H1 (cell line): ENCODE results near the gene LHFPL3. TPM values are rescaled to one million over a fixed set of nuclear protein-coding genes. Genes with fewer than 3 reads are reported as not detected.

ENCODE experiments used
- CTCF ChIA-PET: fragments of 300-600 bp; sonication (Branson Sonifier 250); formaldehyde crosslinking; loops from one replicate; lab custom pipeline; 2021; ENCODE audit not compliant: partially characterized antibody; lab: Charles Lee
- POLR2A ChIA-PET: fragments of 300-600 bp; sonication (Branson Sonifier 250); formaldehyde crosslinking; loops from one replicate; lab custom pipeline; 2021; ENCODE audit warnings: inconsistent platforms; ENCODE audit not compliant: partially characterized antibody; lab: Charles Lee
- DNase-seq, 2 experiments: peaks; one replicate each; pipeline versions ENCODE4 v3.0.0 to v3.0.0-alpha.2; 2010 to 2022; ENCODE audit warnings: low spot score in 2 of 2, low read depth in 1 of 2, mixed read lengths in 1 of 2
- FAIRE-seq: peaks from 2 replicates; lab custom pipeline; 2011; peaks lifted over from hg19 to GRCh38; lab: Jason Lieb, UNC
- H2AFZ ChIP-seq: 2 replicates; pipeline ENCODE4 v1.8.1; 2012; ENCODE audit warnings: low read length, inconsistent platforms
- H2AK5ac ChIP-seq: 2 replicates; pipeline ENCODE4 v1.6.1; 2013; ENCODE audit warnings: low read depth, low read length
- H2BK120ac ChIP-seq: replicated peaks from 2 replicates; pipeline ENCODE3; 2013; ENCODE audit warnings: low read depth, low read length, inconsistent platforms
- H2BK12ac ChIP-seq: 2 replicates; pipeline ENCODE4 v1.6.1; 2013; ENCODE audit warnings: low read depth, low read length
- H2BK15ac ChIP-seq: 2 replicates; pipeline ENCODE4 v1.6.1; 2013; ENCODE audit warnings: low read length
- H2BK20ac ChIP-seq: 2 replicates; pipeline ENCODE4 v1.6.1; 2013; ENCODE audit warnings: low read length
- H2BK5ac ChIP-seq: 2 replicates; pipeline ENCODE4 v1.6.1; 2013; ENCODE audit warnings: low read depth, low read length
- H3K14ac ChIP-seq: 2 replicates; pipeline ENCODE4 v1.6.1; 2013; ENCODE audit warnings: inconsistent platforms; ENCODE audit not compliant: insufficient read length
- H3K18ac ChIP-seq: 2 replicates; pipeline ENCODE4 v1.6.1; 2013; ENCODE audit warnings: low read length; ENCODE audit errors: extremely low read depth
- H3K23ac ChIP-seq: 2 replicates; pipeline ENCODE4 v1.6.1; 2013; ENCODE audit warnings: inconsistent platforms; ENCODE audit not compliant: insufficient read length
- H3K23me2 ChIP-seq: 2 replicates; pipeline ENCODE4 v1.6.1; 2013; ENCODE audit warnings: low read depth, low read length
- H3K27ac ChIP-seq: 2 replicates; pipeline ENCODE4 v1.6.1; 2011; ENCODE audit warnings: low read depth, low read length, inconsistent platforms
- H3K27me3 ChIP-seq, 4 experiments: replicated peaks in 1 of 4; 1 replicate in 1 of 4; 2 replicates in 3 of 4; pipeline versions ENCODE4 v1.6.1 to v1.8.1; 2011 to 2013; ENCODE audit warnings: low read length in 3 of 4, mild to moderate bottlenecking in 3 of 4, inconsistent platforms in 2 of 4, mixed read lengths in 2 of 4, moderate library complexity in 1 of 4; ENCODE audit not compliant: control insufficient read depth in 3 of 4, insufficient read depth in 3 of 4; ENCODE audit errors: extremely low read depth in 1 of 4
- H3K36me3 ChIP-seq, 4 experiments: 2 replicates each; pipeline versions ENCODE4 v1.6.1 to v1.8.1; 2011 to 2013; ENCODE audit warnings: mild to moderate bottlenecking in 4 of 4, low read length in 3 of 4, moderate library complexity in 2 of 4, control low read depth in 1 of 4, inconsistent platforms in 1 of 4; ENCODE audit not compliant: insufficient read depth in 4 of 4, control insufficient read depth in 2 of 4
- H3K4ac ChIP-seq: replicated peaks from 2 replicates; pipeline ENCODE3; 2013; ENCODE audit warnings: low read length, low read depth, mixed read lengths, inconsistent platforms; ENCODE audit not compliant: insufficient read length
- H3K4me1 ChIP-seq, 4 experiments: replicated peaks in 1 of 4; 1 replicate in 1 of 4; 2 replicates in 3 of 4; pipeline versions ENCODE4 v1.6.1 to v1.8.1; 2011 to 2013; ENCODE audit warnings: low read length in 3 of 4, inconsistent platforms in 2 of 4, mixed read lengths in 1 of 4; ENCODE audit not compliant: insufficient read depth in 4 of 4, control insufficient read depth in 3 of 4
- H3K4me2 ChIP-seq, 2 experiments: 2 replicates each; pipeline versions ENCODE4 v1.6.1 to v1.8.1; 2011 to 2013; ENCODE audit warnings: low read depth in 2 of 2, low read length in 2 of 2, control low read depth in 1 of 2, inconsistent platforms in 1 of 2, mild to moderate bottlenecking in 1 of 2; ENCODE audit not compliant: insufficient read depth in 1 of 2
- H3K4me3 ChIP-seq, 4 experiments: fragments of 200-600, 300-600 bp in 1 of 4; sonication (generic), shearing (Covaris generic), sonication (Bioruptor Twin) in 1 of 4; 2 replicates each; pipeline versions ENCODE4 v1.5.1 to v1.8.1; 2011 to 2016; ENCODE audit warnings: low read length in 4 of 4, low read depth in 3 of 4, control low read depth in 2 of 4, inconsistent platforms in 2 of 4, mild to moderate bottlenecking in 2 of 4, mixed read lengths in 1 of 4, moderate library complexity in 1 of 4; ENCODE audit not compliant: insufficient read depth in 2 of 4; ENCODE audit errors: extremely low read depth in 1 of 4
- H3K56ac ChIP-seq: replicated peaks from 2 replicates; pipeline ENCODE3; 2013; ENCODE audit warnings: low read depth, mild to moderate bottlenecking, mixed read lengths, low read length, inconsistent platforms; ENCODE audit not compliant: insufficient read length
- H3K79me1 ChIP-seq: 2 replicates; pipeline ENCODE4 v1.6.1; 2013; ENCODE audit warnings: low read depth, low read length, control low read depth
- H3K79me2 ChIP-seq, 2 experiments: 2 replicates each; pipeline versions ENCODE4 v1.6.1 to v1.8.1; 2012 to 2013; ENCODE audit warnings: low read length in 2 of 2, mild to moderate bottlenecking in 2 of 2, inconsistent platforms in 1 of 2; ENCODE audit not compliant: insufficient read depth in 2 of 2, control insufficient read depth in 1 of 2
- H3K9ac ChIP-seq, 4 experiments: replicated peaks in 1 of 4; 1 replicate in 1 of 4; 2 replicates in 3 of 4; pipeline versions ENCODE4 v1.6.1 to v1.8.1; 2011 to 2013; ENCODE audit warnings: low read depth in 3 of 4, low read length in 3 of 4, control low read depth in 2 of 4, mild to moderate bottlenecking in 2 of 4, moderate library complexity in 2 of 4, inconsistent platforms in 1 of 4; ENCODE audit errors: extremely low read depth in 1 of 4
- H3K9me3 ChIP-seq, 2 experiments: 2 replicates each; pipeline versions ENCODE4 v1.6.1 to v1.8.1; 2012 to 2013; ENCODE audit warnings: mild to moderate bottlenecking in 2 of 2, moderate library complexity in 2 of 2, control low read depth in 1 of 2, inconsistent platforms in 1 of 2, low read depth in 1 of 2, low read length in 1 of 2, mixed read lengths in 1 of 2; ENCODE audit not compliant: insufficient read depth in 2 of 2
- H4K20me1 ChIP-seq, 2 experiments: replicated peaks in 1 of 2; 2 replicates each; pipeline versions ENCODE3 to v1.8.1; 2011 to 2013; ENCODE audit warnings: inconsistent platforms in 2 of 2, low read length in 2 of 2, mild to moderate bottlenecking in 1 of 2; ENCODE audit not compliant: insufficient read depth in 2 of 2, control insufficient read depth in 1 of 2
- H4K5ac ChIP-seq: 2 replicates; pipeline ENCODE4 v1.6.1; 2013; ENCODE audit warnings: low read length, low read depth, mixed read lengths, inconsistent platforms; ENCODE audit not compliant: insufficient read length
- H4K8ac ChIP-seq: 2 replicates; pipeline ENCODE4 v1.8.0; 2013; ENCODE audit warnings: mild to moderate bottlenecking, moderate library complexity, low read length, inconsistent platforms; ENCODE audit not compliant: insufficient read depth; ENCODE audit errors: extremely low read depth
- H4K91ac ChIP-seq: replicated peaks from 2 replicates; pipeline ENCODE3; 2013; ENCODE audit warnings: low read length, mixed read lengths, inconsistent platforms; ENCODE audit not compliant: insufficient read length
- ATF2 ChIP-seq: IDR thresholded peaks from 2 replicates; pipeline ENCODE4 v1.6.1; 2012; ENCODE audit warnings: low read length, inconsistent platforms
- CBX5 ChIP-seq: fragments of 300-800, 300-1000 bp; sonication (generic); IDR thresholded peaks from 2 replicates; pipeline ENCODE4 v1.7.1; 2016; ENCODE audit warnings: antibody characterized with exemption, low read length, low read depth
- CHD2 ChIP-seq: IDR thresholded peaks from 2 replicates; pipeline ENCODE4 v1.6.1; 2012; ENCODE audit warnings: low read length, improper control_type of control experiment
- CREB1 ChIP-seq: IDR thresholded peaks from 2 replicates; pipeline ENCODE4 v1.6.1; 2012; ENCODE audit warnings: inconsistent platforms
- EP300 ChIP-seq, 2 experiments: IDR thresholded peaks; 1 replicate in 1 of 2; 2 replicates in 1 of 2; pipeline ENCODE4 v1.6.1; 2011 to 2012; ENCODE audit warnings: low read depth in 2 of 2, low read length in 2 of 2, mild to moderate bottlenecking in 2 of 2, borderline replicate concordance in 1 of 2, inconsistent platforms in 1 of 2, moderate library complexity in 1 of 2
- GABPA ChIP-seq: IDR thresholded peaks from 2 replicates; pipeline ENCODE4 v1.6.1; 2011; ENCODE audit warnings: mild to moderate bottlenecking, low read length, moderate library complexity, borderline replicate concordance; ENCODE audit not compliant: insufficient read depth
- JUN ChIP-seq: IDR thresholded peaks from 2 replicates; pipeline ENCODE4 v1.6.1; 2011; ENCODE audit warnings: low read depth, mild to moderate bottlenecking, improper control_type of control experiment, low read length
- KDM5A ChIP-seq: fragments of 200-600 bp; IDR thresholded peaks from 2 replicates; pipeline ENCODE4 v1.7.1; 2012; ENCODE audit warnings: mild to moderate bottlenecking, low read length, inconsistent platforms, mixed read lengths
- RAD21 ChIP-seq, 2 experiments: IDR thresholded peaks in 1 of 2; conservative IDR thresholded peaks in 1 of 2; 2 replicates each; pipeline ENCODE4 v1.6.1; 2011; ENCODE audit warnings: low read depth in 2 of 2, low read length in 2 of 2, improper control_type of control experiment in 1 of 2, inconsistent platforms in 1 of 2, mild to moderate bottlenecking in 1 of 2, moderate library complexity in 1 of 2
- RBBP5 ChIP-seq: IDR thresholded peaks from 2 replicates; pipeline ENCODE4 v1.7.1; 2012; ENCODE audit warnings: low read depth, mild to moderate bottlenecking, inconsistent platforms, low read length, moderate library complexity, borderline replicate concordance
- SP2 ChIP-seq: IDR thresholded peaks from 2 replicates; pipeline ENCODE4 v1.6.1; 2012; ENCODE audit warnings: mild to moderate bottlenecking, low read length, inconsistent platforms
- TAF1 ChIP-seq: IDR thresholded peaks from 2 replicates; pipeline ENCODE4 v1.6.1; 2011; ENCODE audit warnings: mild to moderate bottlenecking, low read depth, low read length
- TCF12 ChIP-seq: IDR thresholded peaks from 2 replicates; pipeline ENCODE4 v1.6.1; 2011; ENCODE audit warnings: low read depth, mild to moderate bottlenecking, low read length
- WGBS, 2 experiments: shearing (Covaris generic) in 1 of 2; methylation state at CpG; one replicate each; pipeline versions ENCODE4 v1.1.6 to v1.1.7; 2013 to 2015; ENCODE audit warnings: low lambda C conversion rate in 2 of 2, mixed read lengths in 2 of 2, inconsistent platforms in 1 of 2, low coverage in 1 of 2, missing lambda C conversion rate in 1 of 2; ENCODE audit not compliant: insufficient replicate concordance in 2 of 2, insufficient coverage in 1 of 2, insufficient read length in 1 of 2; ENCODE audit errors: extremely low coverage in 1 of 2, missing lambda C conversion rate in 1 of 2; 5-methylcytosine and 5-hydroxymethylcytosine counted together
- polyA plus RNA-seq, 7 experiments: library from polyadenylated mRNA; depleted of rRNA in 3 of 7; stranded (reverse) in 5 of 7; unstranded in 2 of 7; fragments of >200 nt in 5 of 7; fragments of 200-250 nt in 2 of 7; gene quantifications; 1 replicate in 5 of 7; 2 replicates in 1 of 7; 4 replicates in 1 of 7; pipeline versions ENCODE4 v1.2.1 to v1.2.3, GENCODE V29; 2011 to 2013; ENCODE audit warnings: missing spikeins in 2 of 7, mixed read lengths in 2 of 7
- total RNA-seq: library from RNA; stranded (reverse); fragmentation: NEBNext Ultra II Directional; extraction: Animal tissue kit (Norgen Biotek cat#: 25700); gene quantifications from 2 replicates; pipeline ENCODE4 v1.2.1, GENCODE V29; 2021

The LHFPL3 gene
- total and polyA plus RNA-seq, 2 of the 8 experiments (the other 6 are each of a cell fraction or from before 2014, with no cell fraction given) = 0.24 to 0.50 TPM

GRCh38 chr7:104767113-104767512, 438.7 kb downstream of the LHFPL3 start:
- Histone ChIP-seq H2BK5ac (no peak overlapping the region), H3K23ac (no peak overlapping the region), H3K27me3 (peaks cover 0 to 1% (median 0%) of the 10 kb centered on the region in 4 experiments; a peak in 1 of 7 replicates), H3K9me3 (no peaks in the 10 kb centered on the region), H2BK20ac (no peak overlapping the region), H2BK12ac (no peak overlapping the region), H3K18ac (no peak overlapping the region), H3K4me2 (no peak overlapping the region), H3K79me2 (no peaks in the 10 kb centered on the region), H2AFZ (no peak overlapping the region), H2AK5ac (no peak overlapping the region), H3K4ac (no peak overlapping the region), H3K36me3 (no peaks in the 10 kb centered on the region), H2BK120ac (no peak overlapping the region), H3K79me1 (no peaks in the 10 kb centered on the region), H4K8ac (no peak overlapping the region), H3K56ac (no peak overlapping the region), H4K91ac (no peak overlapping the region), H4K20me1 (no peaks in the 10 kb centered on the region), H3K14ac (no peak overlapping the region), H4K5ac (no peak overlapping the region), H2BK15ac (no peak overlapping the region), H3K23me2 (no peaks in the 10 kb centered on the region), H3K4me1 (peaks cover 0 to 5% (median 0%) of the 10 kb centered on the region in 4 experiments; a peak in 1 of 7 replicates), H3K9ac (no peak overlapping the region), H3K4me3 (no peak overlapping the region), H3K27ac (no peak overlapping the region)
- ChIA-PET POLR2A (no interaction called here), CTCF (interaction anchor here (0.8 to 6.8 kb wide), 4 partner anchors 81 to 124 kb away, joined by 4 to 51 read pairs (median 5); no protein-coding TSS in a partner anchor)
- FAIRE-seq (no peak), DNase-seq (no peak)
- 92% methylated on average over 4 of the region's 4 CpGs; no CpG with 5 or more reads in 1 of the 2 experiments for WGBS, 2 experiments
- TF ChIP-seq SP2 (no peak), TAF1 (no peak), CREB1 (no peak), KDM5A (no peak), RAD21 (IDR thresholded peaks at IDR 0.05 in 1 of 2, conservative IDR thresholded peaks at IDR 0.05 in 1 of 2; ENCODE audit: low read depth in 2 of 2, low read length in 2 of 2) (no peak), TCF12 (no peak), RBBP5 (no peak), CBX5 (no peak), CHD2 (no peak), JUN (no peak), GABPA (no peak), ATF2 (no peak), EP300 (IDR thresholded peaks at IDR 0.05; ENCODE audit: borderline replicate concordance in 1 of 2, low read depth in 2 of 2, low read length in 2 of 2) (no peak)
